Astrocyte of the cerebellum (primary cell): ENCODE measurements around the gene TMEM266.

Experiments
- DNase-seq: peaks from one replicate; pipeline ENCODE4 v3.0.0-alpha.2; 2011; ENCODE audit warnings: low read depth
- H3K4me3 ChIP-seq: 2 replicates; pipeline ENCODE4 v1.5.1; 2011; ENCODE audit warnings: mild to moderate bottlenecking, low read depth, low read length, moderate library complexity
- in situ Hi-C: cut with HindIII; loops from 2 replicates; pipeline ENCODE4 v1.10.0; 2017; ENCODE audit warnings: low sequenced_read_pairs
- TF ChIP-seq, protein P1 (sequence below): IDR thresholded peaks from 2 replicates; pipeline ENCODE4 v1.5.1; 2012; ENCODE audit warnings: low read length, low read depth, moderate library complexity, mild to moderate bottlenecking; ENCODE audit errors: missing control alignments

The TMEM266 gene

DNA sequence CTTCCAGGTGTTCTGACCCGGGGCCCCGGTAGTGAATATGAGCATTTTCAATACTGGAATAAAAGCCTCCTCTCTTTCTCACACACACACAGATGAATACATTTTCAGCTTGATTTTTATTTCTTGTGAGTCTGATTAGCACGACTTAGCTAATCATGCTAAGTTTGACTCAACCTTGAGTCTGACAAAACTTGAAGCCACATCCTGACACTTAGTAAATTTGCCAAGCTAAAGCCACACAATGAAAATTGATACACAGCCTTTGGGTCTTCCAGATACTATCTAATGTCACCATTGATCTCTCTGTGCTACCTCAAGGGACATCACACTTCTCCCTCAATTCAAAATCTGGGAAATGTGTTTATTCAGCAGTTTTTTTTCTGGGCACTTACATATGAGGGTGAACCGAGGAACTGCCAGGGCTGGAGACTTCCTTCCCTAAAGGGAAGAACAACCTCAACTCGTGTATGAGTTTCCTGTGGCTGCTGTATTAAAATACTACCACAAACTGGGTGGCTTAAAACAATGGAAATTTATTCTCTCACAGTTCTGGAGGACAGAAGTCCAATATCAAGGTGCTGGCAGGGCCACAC lies 18.6 kb downstream of the TMEM266 start:
- no peak overlapping the region for H3K4me3 ChIP-seq
- TF ChIP-seq, protein P1, sequence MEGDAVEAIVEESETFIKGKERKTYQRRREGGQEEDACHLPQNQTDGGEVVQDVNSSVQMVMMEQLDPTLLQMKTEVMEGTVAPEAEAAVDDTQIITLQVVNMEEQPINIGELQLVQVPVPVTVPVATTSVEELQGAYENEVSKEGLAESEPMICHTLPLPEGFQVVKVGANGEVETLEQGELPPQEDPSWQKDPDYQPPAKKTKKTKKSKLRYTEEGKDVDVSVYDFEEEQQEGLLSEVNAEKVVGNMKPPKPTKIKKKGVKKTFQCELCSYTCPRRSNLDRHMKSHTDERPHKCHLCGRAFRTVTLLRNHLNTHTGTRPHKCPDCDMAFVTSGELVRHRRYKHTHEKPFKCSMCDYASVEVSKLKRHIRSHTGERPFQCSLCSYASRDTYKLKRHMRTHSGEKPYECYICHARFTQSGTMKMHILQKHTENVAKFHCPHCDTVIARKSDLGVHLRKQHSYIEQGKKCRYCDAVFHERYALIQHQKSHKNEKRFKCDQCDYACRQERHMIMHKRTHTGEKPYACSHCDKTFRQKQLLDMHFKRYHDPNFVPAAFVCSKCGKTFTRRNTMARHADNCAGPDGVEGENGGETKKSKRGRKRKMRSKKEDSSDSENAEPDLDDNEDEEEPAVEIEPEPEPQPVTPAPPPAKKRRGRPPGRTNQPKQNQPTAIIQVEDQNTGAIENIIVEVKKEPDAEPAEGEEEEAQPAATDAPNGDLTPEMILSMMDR = no peak
- DNase-seq = no peak
- in situ Hi-C loops = no loop called here

DNA sequence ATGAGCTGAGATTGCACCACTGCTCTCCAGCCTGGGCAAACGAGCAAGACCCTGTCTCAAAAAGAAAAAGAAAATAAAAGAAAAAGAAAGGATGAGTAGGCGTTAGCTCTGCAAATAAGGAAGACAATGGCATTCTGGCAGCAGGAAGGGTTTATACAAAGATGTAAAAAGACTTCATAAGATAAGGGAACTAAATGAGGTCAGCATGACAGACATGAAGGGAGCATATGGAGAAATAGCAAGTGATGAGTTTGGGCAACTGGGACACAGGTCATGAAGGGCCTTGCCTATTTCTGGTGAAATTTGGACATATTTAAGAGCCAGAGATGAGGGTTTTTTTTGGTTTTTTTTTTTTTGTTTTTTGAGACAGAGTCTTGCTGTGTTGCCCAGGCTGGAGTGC lies 24.5 kb downstream of the TMEM266 start:
- H3K4me3 ChIP-seq = no peak overlapping the region
- in situ Hi-C loops = no loop called here
- DNase-seq = no peak
- TF ChIP-seq, protein P1 = no peak

DNA sequence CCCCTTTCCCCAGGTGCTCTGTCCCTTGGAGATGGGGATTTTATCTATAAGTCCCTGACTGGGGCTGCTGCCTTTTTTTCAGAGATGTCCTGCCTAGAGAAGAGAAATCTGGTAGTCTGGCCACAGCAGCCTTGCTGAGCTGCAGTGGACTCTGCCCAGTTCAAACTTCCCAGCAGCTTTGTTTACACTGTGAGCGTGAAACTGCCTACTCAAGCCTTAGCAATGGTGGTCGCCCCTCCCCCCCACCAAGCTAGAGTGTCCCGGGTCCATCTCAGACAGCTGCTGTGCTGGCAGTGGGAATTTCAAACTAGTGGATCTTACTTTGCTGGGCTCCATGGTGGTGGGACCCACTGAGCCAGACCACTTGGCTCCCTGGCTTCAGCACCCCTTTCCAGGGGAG lies 38.9 kb downstream of the TMEM266 start:
- no peak overlapping the region for H3K4me3 ChIP-seq
- in situ Hi-C loops = no loop called here
- TF ChIP-seq, protein P1 = no peak
- DNase-seq = no peak

DNA sequence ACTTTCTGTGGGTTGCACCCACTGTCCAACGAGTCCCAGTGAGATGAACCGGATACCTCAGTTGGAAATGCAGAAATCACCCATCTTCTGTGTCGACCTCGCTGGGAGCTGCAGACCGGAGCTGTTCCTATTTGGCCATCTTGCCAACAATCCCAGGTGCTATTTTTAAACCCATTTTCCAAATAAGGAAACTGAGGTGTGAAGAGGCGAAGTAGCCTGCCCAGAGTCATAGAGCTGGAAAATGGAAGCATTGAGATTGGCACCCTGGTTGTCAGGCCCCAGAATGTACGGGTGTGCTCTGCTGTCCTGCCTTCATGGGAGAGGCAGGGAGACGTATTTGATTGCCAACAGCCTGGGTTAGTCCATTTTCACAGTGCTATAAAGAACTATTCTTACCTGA lies 39.6 kb downstream of the TMEM266 start:
- no peak for DNase-seq
- H3K4me3 ChIP-seq = no peak overlapping the region
- in situ Hi-C loops = no loop called here
- TF ChIP-seq, protein P1 = no peak

DNA sequence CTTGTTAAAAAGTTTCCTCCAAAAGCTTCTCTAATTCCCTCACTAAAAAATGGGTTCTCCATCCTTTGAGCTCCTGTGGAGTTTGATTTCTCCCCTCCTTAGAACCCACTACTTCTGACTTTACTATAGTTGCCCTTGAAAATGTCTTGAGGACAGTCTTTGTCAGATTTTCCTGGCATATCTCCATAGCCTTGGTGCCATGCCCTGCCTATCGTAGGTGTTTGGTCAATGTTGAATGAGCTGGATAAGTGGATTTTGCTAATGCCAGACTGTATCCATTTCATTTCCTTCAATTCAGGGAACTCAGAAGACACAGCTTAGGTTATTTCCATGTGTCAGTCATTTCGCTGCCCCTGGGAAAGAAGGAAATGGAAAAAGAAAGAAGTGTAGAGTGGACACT lies 40.6 kb downstream of the TMEM266 start:
- in situ Hi-C loops = no loop called here
- DNase-seq = no peak
- TF ChIP-seq, protein P1 = no peak
- no peak overlapping the region for H3K4me3 ChIP-seq

DNA sequence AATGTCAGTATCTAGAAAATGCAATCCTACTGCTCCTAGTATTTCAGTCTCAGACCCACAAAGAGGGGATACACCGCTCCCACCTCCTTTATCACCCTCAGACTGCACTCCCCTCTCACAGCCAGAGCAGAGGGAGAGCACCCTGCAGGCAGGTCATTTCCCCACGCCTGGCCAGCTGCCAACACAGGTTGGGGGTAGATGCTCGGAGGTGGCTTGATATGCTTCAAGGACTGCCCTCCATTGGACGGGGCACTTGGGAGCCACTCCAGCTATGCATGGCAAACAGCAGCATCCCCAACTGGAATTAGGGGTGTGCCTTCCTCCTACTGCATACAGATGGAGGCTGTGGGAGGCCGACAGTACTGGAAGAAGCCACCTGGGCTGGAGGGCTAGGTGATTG lies 41.9 kb downstream of the TMEM266 start:
- TF ChIP-seq, protein P1 = no peak
- in situ Hi-C loops = no loop called here
- no peak overlapping the region for H3K4me3 ChIP-seq
- no peak for DNase-seq
